HCT116 (cell line): ENCODE results near the gene KASH5. TPM values are rescaled to one million over a fixed set of nuclear protein-coding genes. Genes with fewer than 3 reads are reported as not detected.

Experiments used
- ATAC-seq: fragments of 200-7000 bp; cut with Tn5 transposase; 2 replicates; pipeline ENCODE4 v1.9.1; 2020; ENCODE audit warnings: mild to moderate bottlenecking, moderate library complexity
- BruUV-seq: library from RNA; stranded (reverse); fragments of 400-500 nt; replicated peaks from 2 replicates; lab custom pipeline; 2021; lab: Mats Ljungman, UMichigan
- CTCF ChIA-PET: fragments of 300-600 bp; sonication (Branson Sonifier 250); formaldehyde crosslinking; loops from one replicate; lab custom pipeline; 2021; ENCODE audit warnings: antibody characterized with exemption; lab: Charles Lee
- POLR2A ChIA-PET: fragments of 300-600, 350-600 bp; sonication (Branson Sonifier 250); formaldehyde crosslinking; loops from one replicate; lab custom pipeline; 2021; ENCODE audit warnings: antibody characterized with exemption; lab: Charles Lee
- RAD21 ChIA-PET, 2 experiments: fragments of 300-600 bp; sonication (Branson Sonifier 250); formaldehyde crosslinking; loops; one replicate each; lab custom pipeline; 2023; ENCODE audit warnings: low total read pairs in 2 of 2; ENCODE audit not compliant: uncharacterized antibody in 2 of 2, unreplicated experiment in 2 of 2, low non-redundant PET in 1 of 2; lab: Charles Lee
- DNase-seq: peaks from one replicate; pipeline ENCODE4 v3.0.0-alpha.2; 2010; ENCODE audit warnings: low read depth, low spot score
- H2AFZ ChIP-seq: fragments of 200-600 bp; shearing (Covaris generic), sonication (generic); 2 replicates; pipeline ENCODE4 v1.6.1; 2017; ENCODE audit warnings: low read depth, mixed run types, mixed read lengths, antibody characterized with exemption, low read length; ENCODE audit not compliant: poor library complexity, severe bottlenecking
- H3K27ac ChIP-seq: 2 replicates; pipeline ENCODE4 v1.5.1; 2012; ENCODE audit warnings: low read depth, low read length
- H3K27me3 ChIP-seq: fragments of 200-600 bp; sonication (generic); 2 replicates; pipeline ENCODE4 v1.6.1; 2016; ENCODE audit warnings: mixed run types, low read length, mixed read lengths; ENCODE audit not compliant: insufficient read depth
- H3K36me3 ChIP-seq, 2 experiments: fragments of 200-500 bp in 1 of 2; fragments of 200-600 bp in 1 of 2; sonication (Bioruptor generic) in 1 of 2; sonication (generic) in 1 of 2; 2 replicates each; pipeline versions ENCODE4 v1.5.1 to v1.6.1; 2014 to 2016; ENCODE audit warnings: low read length in 2 of 2, inconsistent platforms in 1 of 2, mixed read lengths in 1 of 2, mixed run types in 1 of 2; ENCODE audit not compliant: insufficient read depth in 2 of 2, control insufficient read depth in 1 of 2
- H3K4me1 ChIP-seq, 2 experiments: fragments of 200-600 bp in 1 of 2; sonication (generic) in 1 of 2; 2 replicates each; pipeline versions ENCODE4 v1.5.1 to v1.6.1; 2012 to 2017; ENCODE audit warnings: low read length in 2 of 2, inconsistent platforms in 1 of 2, mild to moderate bottlenecking in 1 of 2, mixed read lengths in 1 of 2, mixed run types in 1 of 2, moderate library complexity in 1 of 2; ENCODE audit not compliant: insufficient read depth in 2 of 2, control insufficient read depth in 1 of 2
- H3K4me2 ChIP-seq: fragments of 200-600 bp; sonication (generic); 2 replicates; pipeline ENCODE4 v1.6.1; 2017; ENCODE audit warnings: mixed run types, low read length, mixed read lengths
- H3K4me3 ChIP-seq, 2 experiments: fragments of 200-600 bp in 1 of 2; sonication (generic) in 1 of 2; replicated peaks in 1 of 2; 2 replicates each; pipeline ENCODE4 v1.5.1; 2011 to 2016; ENCODE audit warnings: low read length in 2 of 2, control low read depth in 1 of 2, low read depth in 1 of 2, mild to moderate bottlenecking in 1 of 2, mixed read lengths in 1 of 2, mixed run types in 1 of 2
- H3K79me2 ChIP-seq: fragments of 200-600 bp; sonication (generic); 2 replicates; pipeline ENCODE4 v1.6.1; 2017; ENCODE audit warnings: mild to moderate bottlenecking, mixed run types, low read length, moderate library complexity, mixed read lengths; ENCODE audit not compliant: insufficient read depth
- H3K9ac ChIP-seq: fragments of 200-600 bp; sonication (generic); 2 replicates; pipeline ENCODE4 v1.6.1; 2016; ENCODE audit warnings: low read length, mixed read lengths
- H3K9me2 ChIP-seq: fragments of 200-600 bp; sonication (generic), shearing (Covaris generic); 2 replicates; pipeline ENCODE4 v1.6.1; 2017; ENCODE audit warnings: mixed run types, mild to moderate bottlenecking, moderate library complexity; ENCODE audit not compliant: insufficient read depth
- H3K9me3 ChIP-seq, 2 experiments: fragments of 200-500 bp in 1 of 2; fragments of 200-600 bp in 1 of 2; sonication (Bioruptor generic) in 1 of 2; sonication (generic) in 1 of 2; 2 replicates each; pipeline ENCODE4 v1.6.1; 2014 to 2017; ENCODE audit warnings: low read length in 2 of 2, mixed read lengths in 2 of 2, inconsistent platforms in 1 of 2, low read depth in 1 of 2, mild to moderate bottlenecking in 1 of 2, mixed run types in 1 of 2, moderate library complexity in 1 of 2; ENCODE audit not compliant: control insufficient read depth in 1 of 2, insufficient read depth in 1 of 2
- H4K20me1 ChIP-seq: fragments of 200-600 bp; sonication (generic), shearing (Covaris generic); 2 replicates; pipeline ENCODE4 v1.6.1; 2017; ENCODE audit warnings: mixed run types, mild to moderate bottlenecking, moderate library complexity; ENCODE audit not compliant: insufficient read depth
- CBX3 ChIP-seq: IDR thresholded peaks from 2 replicates; pipeline ENCODE4 v1.6.1; 2012; ENCODE audit warnings: low read depth
- CEBPB ChIP-seq: IDR thresholded peaks from 2 replicates; pipeline ENCODE4 v1.6.1; 2012; ENCODE audit warnings: low read depth
- ELF1 ChIP-seq: IDR thresholded peaks from 2 replicates; pipeline ENCODE4 v1.6.1; 2012; ENCODE audit warnings: low read depth, borderline replicate concordance
- JUND ChIP-seq: IDR thresholded peaks from 2 replicates; pipeline ENCODE4 v1.6.1; 2012
- POLR2A ChIP-seq: IDR thresholded peaks from 2 replicates; pipeline ENCODE4 v1.7.0; 2011; ENCODE audit warnings: borderline replicate concordance; ENCODE audit not compliant: insufficient read depth, insufficient read length; ENCODE audit errors: extremely low read depth
- POLR2AphosphoS5 ChIP-seq: IDR thresholded peaks from 2 replicates; pipeline ENCODE4 v1.6.1; 2011; ENCODE audit warnings: mild to moderate bottlenecking, low read depth, low read length, moderate library complexity
- RAD21 ChIP-seq: IDR thresholded peaks from 2 replicates; pipeline ENCODE4 v1.6.1; 2012; ENCODE audit warnings: low read depth, mild to moderate bottlenecking
- REST ChIP-seq: IDR thresholded peaks from 2 replicates; pipeline ENCODE4 v1.6.1; 2012; ENCODE audit warnings: low read depth
- SIN3A ChIP-seq: IDR thresholded peaks from 2 replicates; pipeline ENCODE4 v1.6.1; 2012; ENCODE audit warnings: low read depth
- SP1 ChIP-seq: IDR thresholded peaks from 2 replicates; pipeline ENCODE4 v1.6.1; 2012; ENCODE audit warnings: low read depth
- SRF ChIP-seq: IDR thresholded peaks from 2 replicates; pipeline ENCODE4 v1.6.1; 2012; ENCODE audit warnings: low read depth
- TCF7L2 ChIP-seq: IDR thresholded peaks from 2 replicates; pipeline ENCODE4 v1.7.0; 2011; ENCODE audit warnings: borderline replicate concordance, inconsistent platforms; ENCODE audit not compliant: insufficient read depth, insufficient read length; ENCODE audit errors: extremely low read depth
- YY1 ChIP-seq: IDR thresholded peaks from 2 replicates; pipeline ENCODE4 v1.6.1; 2011; ENCODE audit warnings: low read length, low read depth, moderate library complexity, mild to moderate bottlenecking; ENCODE audit not compliant: insufficient replicate concordance; ENCODE audit errors: extremely low read depth
- ZFX ChIP-seq: fragments of 450-650 bp; IDR thresholded peaks from 2 replicates; pipeline ENCODE4 v1.6.1; 2017
- intact Hi-C: fragments of 100-400 bp; cut with micrococcal nuclease; formaldehyde crosslinking; loops from 2 replicates; pipeline ENCODE4 v1.10.0; 2022
- total RNA-seq: library from RNA; stranded (reverse); gene quantifications from one replicate; pipeline ENCODE4 v1.2.1, GENCODE V29; 2021; ENCODE audit not compliant: unreplicated experiment
- TF ChIP-seq, protein P1 (sequence below): IDR thresholded peaks from 2 replicates; pipeline ENCODE4 v1.6.1; 2012
- TF ChIP-seq, protein P2 (sequence below): IDR thresholded peaks from 2 replicates; pipeline ENCODE4 v1.6.1; 2012

KASH5 gene
- total RNA-seq, 1 experiment from 2014 or later, result not detected

DNA sequence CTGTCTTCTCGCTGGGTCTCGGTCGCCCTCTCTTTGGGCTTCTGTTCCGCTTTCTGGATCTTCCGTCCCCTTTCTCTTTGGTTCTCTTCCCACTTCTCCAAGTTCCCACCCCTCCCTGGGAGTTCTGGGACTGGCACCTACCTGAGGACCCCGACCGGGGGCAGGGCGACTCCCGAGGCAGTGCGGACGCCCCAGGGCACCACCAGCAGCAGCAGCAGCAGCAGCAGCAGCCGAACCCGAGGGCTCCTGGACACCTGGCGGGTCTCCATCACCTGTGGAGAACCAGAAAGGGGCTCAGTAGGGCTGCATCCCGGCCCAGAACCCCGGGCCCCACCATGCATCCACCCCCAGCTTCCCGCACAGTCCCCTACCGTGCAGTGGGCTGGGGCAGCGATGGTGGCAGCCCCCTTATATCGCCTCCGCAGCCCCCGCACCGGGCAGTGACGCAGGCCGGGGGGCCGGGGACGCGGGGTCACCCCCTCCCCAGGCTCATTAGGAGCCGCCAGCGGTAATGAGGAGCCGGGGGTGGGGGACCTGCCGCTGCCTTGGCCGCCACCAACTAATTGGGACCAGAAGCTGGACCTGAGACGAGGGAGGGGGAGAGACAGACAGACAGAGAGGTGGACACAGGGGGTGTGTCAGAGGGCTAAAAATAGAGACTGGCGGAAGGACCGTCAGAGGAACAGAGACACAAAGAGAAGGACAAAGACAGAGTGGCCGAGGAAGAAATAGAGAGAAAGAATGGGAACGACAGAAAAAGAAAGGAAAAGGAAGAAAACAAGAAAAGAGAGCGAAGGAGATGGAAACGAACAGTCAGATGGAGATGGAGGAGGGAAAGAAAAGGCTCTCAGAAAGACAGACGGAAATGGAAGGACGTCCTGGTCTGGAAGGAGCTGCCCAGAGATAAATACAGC lies 35.3 kb downstream of the KASH5 start, which contains the start of gene PTH2 (continued):
- TF ChIP-seq SIN3A (no peak), CEBPB (no peak)

GRCh38 chr19:49423985-49424303 lies 35.9 kb downstream of the KASH5 start:
- RAD21 ChIA-PET, result no interaction called here
- no peak overlapping the region for H3K27ac ChIP-seq
- peaks cover 12 to 43% of the 10 kb centered on the region in 2 experiments; a peak in 3 of 4 replicates for H3K4me1 ChIP-seq
- CTCF ChIA-PET, result interaction anchor here (1.3 kb wide), 1 partner anchor 21 kb away, joined by 4 read pairs; no protein-coding TSS in a partner anchor
- no peak overlapping the region for H2AFZ ChIP-seq
- H3K9me3 ChIP-seq, result no peaks in the 10 kb centered on the region
- H3K36me3 ChIP-seq, result no peaks in the 10 kb centered on the region
- H3K27me3 ChIP-seq, result peaks cover 20% of the 10 kb centered on the region; the same call in 1 of the 2 replicates
- intact Hi-C loops, result no loop called here
- BruUV-seq, result no TSS peak
- no peak for TF ChIP-seq YY1
- no peak for TF ChIP-seq SP1
- no peak for TF ChIP-seq SIN3A
- TF ChIP-seq POLR2A, result no peak
- no peak for TF ChIP-seq JUND
- TF ChIP-seq TCF7L2, result no peak
- no peak for TF ChIP-seq ZFX
- no peak for TF ChIP-seq CEBPB
- no peak for TF ChIP-seq REST
- TF ChIP-seq ELF1, result no peak
- no peak for TF ChIP-seq RAD21
- TF ChIP-seq, protein P1, sequence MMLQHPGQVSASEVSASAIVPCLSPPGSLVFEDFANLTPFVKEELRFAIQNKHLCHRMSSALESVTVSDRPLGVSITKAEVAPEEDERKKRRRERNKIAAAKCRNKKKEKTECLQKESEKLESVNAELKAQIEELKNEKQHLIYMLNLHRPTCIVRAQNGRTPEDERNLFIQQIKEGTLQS, result no peak
- TF ChIP-seq POLR2AphosphoS5, result no peak
- TF ChIP-seq CBX3, result no peak
- TF ChIP-seq, protein P2, sequence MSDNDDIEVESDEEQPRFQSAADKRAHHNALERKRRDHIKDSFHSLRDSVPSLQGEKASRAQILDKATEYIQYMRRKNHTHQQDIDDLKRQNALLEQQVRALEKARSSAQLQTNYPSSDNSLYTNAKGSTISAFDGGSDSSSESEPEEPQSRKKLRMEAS, result no peak
- TF ChIP-seq SRF, result no peak
- POLR2A ChIA-PET, result interaction anchor here (1.2 kb wide), 1 partner anchor 29 kb away, joined by 3 read pairs; the partner anchor contains the start of gene ALDH16A1
- H3K4me3 ChIP-seq, result no peak overlapping the region
- no peak overlapping the region for H3K9ac ChIP-seq
- no peaks in the 10 kb centered on the region for H3K9me2 ChIP-seq
- no peak overlapping the region for H3K4me2 ChIP-seq
- no peak for ATAC-seq
- no peak for DNase-seq
- H4K20me1 ChIP-seq, result no peaks in the 10 kb centered on the region
- no peaks in the 10 kb centered on the region for H3K79me2 ChIP-seq
